ENCODE measurements around the gene MLH3. TPM values are rescaled to one million over a fixed set of nuclear protein-coding genes. Genes with fewer than 3 reads are reported as not detected.

MLH3 gene
- total RNA-seq (10 to 100 TPM; 21.7 to 36.4 (median 26.8) TPM), polyA plus RNA-seq (10 to 100 TPM; 14.8 to 18.7 TPM)
- long read RNA-seq, donor 1, full-length matches to known transcripts, result 7 of 67 reads
- long read RNA-seq, donor 1, partial matches to known transcripts, result 56 of 67 reads
- long read RNA-seq, donor 1, other reads (novel, unspliced or antisense), result 4 of 67 reads
- long read RNA-seq, donor 2, full-length matches to known transcripts, result 1 of 9 reads
- long read RNA-seq, donor 2, partial matches to known transcripts, result 8 of 9 reads
- long read RNA-seq, donor 2, other reads (novel, unspliced or antisense), result 0 of 9 reads
- long read RNA-seq, donor 3, full-length matches to known transcripts, result 9 of 20 reads
- long read RNA-seq, donor 3, partial matches to known transcripts, result 2 of 20 reads
- long read RNA-seq, donor 3, other reads (novel, unspliced or antisense), result 9 of 20 reads

GRCh38 chr14:75050852-75051555, at the start of gene MLH3:
TSS of gene MLH3 (minus strand) at chr14:75051467. CDS start at chr14:75049655, 1,812 bp downstream.
- Histone ChIP-seq H3K27me3 (no peaks in the 10 kb centered on the region), H3K4me1 (ENCODE audit: insufficient read depth) (peaks cover 4% of the 10 kb centered on the region), H3K36me3 (no peaks in the 10 kb centered on the region), H3K9me3 (no peaks in the 10 kb centered on the region), H3K4me3 (peak within 1 kb of the TSS; percentile 52), H3K27ac (peak within 1 kb of the TSS; percentile 62 to 72)
- intact Hi-C loops (cut with DNase I), result no loop called here
- 0 to 1% (median 0%) methylated on average over 55 to 59 of the region's 59 CpGs for WGBS, 3 donors
- DNase-seq, result peak; percentile 83 to 92 (median 88)
- TF ChIP-seq CTCF (IDR thresholded peaks at IDR 0.05) (no peak), POLR2A (IDR thresholded peaks at IDR 0.05) (peak; percentile 77)

GRCh38 chr14:75098682-75099081, 47.4 kb upstream of the MLH3 start:
- TF ChIP-seq CTCF (IDR thresholded peaks at IDR 0.05) (no peak), EP300 (IDR thresholded peaks at IDR 0.05) (no peak), POLR2A (IDR thresholded peaks at IDR 0.05) (no peak)
- no peaks in the 10 kb centered on the region for H3K27me3 ChIP-seq
- H3K4me3 ChIP-seq, result no peak overlapping the region
- no peaks in the 10 kb centered on the region for H3K36me3 ChIP-seq
- no peak overlapping the region for H3K27ac ChIP-seq
- H3K4me1 ChIP-seq (ENCODE audit: insufficient read depth), result no peaks in the 10 kb centered on the region
- intact Hi-C loops (cut with DNase I), result no loop called here
- H3K9me3 ChIP-seq, result no peaks in the 10 kb centered on the region
- 45 to 66% (median 55%) methylated on average over 1 of the region's 1 CpG for WGBS, 3 donors
- no peak for DNase-seq

- intact Hi-C loops (cut with DNase I), result no loop called here
- Histone ChIP-seq H3K4me3 (no peak overlapping the region), H3K27me3 (no peaks in the 10 kb centered on the region), H3K36me3 (no peaks in the 10 kb centered on the region), H3K4me1 (ENCODE audit: insufficient read depth) (no peaks in the 10 kb centered on the region), H3K9me3 (no peaks in the 10 kb centered on the region), H3K27ac (no peak overlapping the region)
- no peak for DNase-seq
- no peak for TF ChIP-seq POLR2A (IDR thresholded peaks at IDR 0.05)
- no peak for TF ChIP-seq CTCF (IDR thresholded peaks at IDR 0.05)
- no peak for TF ChIP-seq EP300 (IDR thresholded peaks at IDR 0.05)
Measured at GRCh38 chr14:75098212-75098611, 46.9 kb upstream of the MLH3 start.

- no peaks in the 10 kb centered on the region for H3K36me3 ChIP-seq
- H3K9me3 ChIP-seq, result no peaks in the 10 kb centered on the region
Measured at GRCh38 chr14:75096959-75097358, 45.7 kb upstream of the MLH3 start.

More at GRCh38 chr14:75096959-75097358, 45.7 kb upstream of the MLH3 start:
- Histone ChIP-seq H3K27me3 (no peaks in the 10 kb centered on the region), H3K4me1 (ENCODE audit: insufficient read depth) (no peaks in the 10 kb centered on the region), H3K27ac (no peak overlapping the region), H3K4me3 (no peak overlapping the region)
- intact Hi-C loops (cut with DNase I), result no loop called here
- no peak for TF ChIP-seq POLR2A (IDR thresholded peaks at IDR 0.05)
- TF ChIP-seq CTCF (IDR thresholded peaks at IDR 0.05), result no peak
- no peak for TF ChIP-seq EP300 (IDR thresholded peaks at IDR 0.05)
- 69 to 88% (median 84%) methylated on average over 6 of the region's 6 CpGs for WGBS, 3 donors
- no peak for DNase-seq

All from ovary (tissue), 10 donors.